ENCODE data around the gene ZNF141. TPM values are rescaled to one million over a fixed set of nuclear protein-coding genes. Genes with fewer than 3 reads are reported as not detected.

The ZNF141 gene
- total and polyA plus RNA-seq, 2 of the 8 experiments (the other 6 are each of a cell fraction or from before 2014, with no cell fraction given) = 8.5 to 50.8 TPM

GRCh38 chr4:336099-336892, 1.3 kb upstream of the ZNF141 start:
- Histone ChIP-seq H2BK120ac (replicated peaks; ENCODE audit: low read depth, low read length) (no peak overlapping the region), H3K79me1 (ENCODE audit: low read depth, low read length) (peaks cover 16% of the 10 kb centered on the region), H4K8ac (ENCODE audit: extremely low read depth, insufficient read depth, low read length) (peak overlapping the region; percentile 83), H3K9ac (replicated peaks in 1 of 4; ENCODE audit: extremely low read depth in 1 of 4, low read depth in 3 of 4, low read length in 3 of 4) (peak overlapping the region in 1 of 4 experiments; percentile 35; a peak in 2 of 7 replicates), H3K18ac (ENCODE audit: extremely low read depth, low read length) (no peak overlapping the region; the same call in none of the 2 replicates), H3K23ac (ENCODE audit: insufficient read length) (no peak overlapping the region), H4K20me1 (replicated peaks in 1 of 2; ENCODE audit: control insufficient read depth in 1 of 2, insufficient read depth in 2 of 2, low read length in 2 of 2) (peaks cover 0 to 13% of the 10 kb centered on the region in 2 experiments), H3K4me3 (ENCODE audit: extremely low read depth in 1 of 4, insufficient read depth in 2 of 4, low read depth in 3 of 4, low read length in 4 of 4) (peak overlapping the region; percentile 80 to 99 (median 92)), H2AK5ac (ENCODE audit: low read depth, low read length) (no peak overlapping the region), H3K36me3 (ENCODE audit: control insufficient read depth in 2 of 4, insufficient read depth in 4 of 4, low read length in 3 of 4) (no peaks in the 10 kb centered on the region), H4K5ac (ENCODE audit: insufficient read length, low read depth, low read length) (no peak overlapping the region), H3K4me1 (replicated peaks in 1 of 4; ENCODE audit: control insufficient read depth in 3 of 4, insufficient read depth in 4 of 4, low read length in 3 of 4) (peaks cover 2 to 11% (median 4%) of the 10 kb centered on the region in 4 experiments; a peak in 6 of 7 replicates), H3K27me3 (replicated peaks in 1 of 4; ENCODE audit: control insufficient read depth in 3 of 4, extremely low read depth in 1 of 4, insufficient read depth in 3 of 4, low read length in 3 of 4) (peaks cover 0 to 11% (median 6%) of the 10 kb centered on the region in 4 experiments; a peak in 5 of 7 replicates), H2BK5ac (ENCODE audit: low read depth, low read length) (no peak overlapping the region), H2AFZ (ENCODE audit: low read length) (0 out of 2 replicates have a peak overlapping the region, but pooled peaks have one; percentile 80), H3K27ac (ENCODE audit: low read depth, low read length) (no peak overlapping the region), H3K79me2 (ENCODE audit: control insufficient read depth in 1 of 2, insufficient read depth in 2 of 2, low read length in 2 of 2) (peaks cover 10 to 36% of the 10 kb centered on the region in 2 experiments), H4K91ac (replicated peaks; ENCODE audit: insufficient read length, low read length) (no peak overlapping the region), H3K4ac (replicated peaks; ENCODE audit: insufficient read length, low read depth, low read length) (no peak overlapping the region), H3K23me2 (ENCODE audit: low read depth, low read length) (peaks cover 13% of the 10 kb centered on the region), H2BK20ac (ENCODE audit: low read length) (no peak overlapping the region), H3K9me3 (ENCODE audit: insufficient read depth in 2 of 2, low read depth in 1 of 2, low read length in 1 of 2) (no peaks in the 10 kb centered on the region; a peak in 1 of 4 replicates), H3K4me2 (ENCODE audit: insufficient read depth in 1 of 2, low read depth in 2 of 2, low read length in 2 of 2) (peak overlapping the region; percentile 81 to 84), H3K14ac (ENCODE audit: insufficient read length) (no peak overlapping the region), H2BK12ac (ENCODE audit: low read depth, low read length) (no peak overlapping the region), H2BK15ac (ENCODE audit: low read length) (no peak overlapping the region), H3K56ac (replicated peaks; ENCODE audit: insufficient read length, low read depth, low read length) (no peak overlapping the region)
- FAIRE-seq (no peak), DNase-seq (ENCODE audit: low read depth in 1 of 2, low spot score in 2 of 2) (peak in 1 of 2 experiments; percentile 68)
- no peak for TF ChIP-seq HDAC6 (IDR thresholded peaks at IDR 0.05; ENCODE audit: low read depth, low read length)
- TF ChIP-seq SIX5 (IDR thresholded peaks at IDR 0.05; ENCODE audit: low read depth, low read length) = no peak
- no peak for TF ChIP-seq BCL11A (IDR thresholded peaks at IDR 0.05; ENCODE audit: low read depth in 2 of 2, low read length in 2 of 2)
- no peak for TF ChIP-seq TBP (IDR thresholded peaks at IDR 0.05; ENCODE audit: low read depth, low read length)
- TF ChIP-seq MAX (IDR thresholded peaks at IDR 0.05) = peak; percentile 49; the same call in 1 of the 2 replicates
- no peak for TF ChIP-seq SP2 (IDR thresholded peaks at IDR 0.05; ENCODE audit: low read length)
- TF ChIP-seq KDM4A (IDR thresholded peaks at IDR 0.05; ENCODE audit: low read depth, low read length, severe bottlenecking) = peak; percentile 58
- peak; percentile 35 for TF ChIP-seq EZH2 (IDR thresholded peaks at IDR 0.05; ENCODE audit: low read depth, low read length, severe bottlenecking)
- ChIA-PET POLR2A (ENCODE audit: partially characterized antibody) (interaction anchor here (1.1 kb wide), 1 partner anchor 31 kb away, joined by 5 read pairs; the partner anchor contains the start of gene ZNF732), CTCF (ENCODE audit: partially characterized antibody) (no interaction called here)
- WGBS, 2 experiments (ENCODE audit: extremely low coverage in 1 of 2, insufficient coverage in 1 of 2, insufficient read length in 1 of 2, insufficient replicate concordance in 2 of 2, low coverage in 1 of 2, low lambda C conversion rate in 2 of 2, missing lambda C conversion rate in 1 of 2) = 11% methylated on average over 37 of the region's 71 CpGs; no CpG with 5 or more reads in 1 of the 2 experiments

Measured in H1 (cell line).